Measurements from ENCODE around the gene PARD6B. TPM values are rescaled to one million over a fixed set of nuclear protein-coding genes. Genes with fewer than 3 reads are reported as not detected.

PARD6B gene
- total and polyA plus RNA-seq, 8 donors: 3.2 to 69.5 (median 10.6) TPM

DNA sequence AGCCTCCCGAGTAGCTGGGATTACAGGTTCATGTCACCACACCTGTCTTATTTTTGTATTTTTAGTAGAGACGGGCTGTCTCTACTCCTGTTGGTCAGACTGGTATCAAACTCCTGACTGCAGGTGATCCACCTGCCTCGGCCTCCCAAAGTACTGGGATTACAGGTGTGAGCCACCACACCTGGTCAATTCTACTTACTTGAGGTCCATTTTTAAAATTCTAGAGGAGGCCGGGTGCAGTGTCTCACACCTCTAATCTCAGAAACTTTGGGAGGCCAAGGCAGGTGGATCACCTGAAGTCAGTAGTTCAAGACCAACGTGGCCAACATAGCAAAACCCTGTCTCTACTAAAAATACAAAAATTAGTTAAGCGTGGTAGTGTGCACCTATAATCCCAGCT is 47.8 kb upstream of the PARD6B start:
- H3K9me3 ChIP-seq: no peaks in the 10 kb centered on the region
- no peak for DNase-seq
- H3K27me3 ChIP-seq: no peaks in the 10 kb centered on the region
- WGBS, 5 donors: 80 to 87% (median 85%) methylated on average over 6 of the region's 6 CpGs
- no peak for TF ChIP-seq POLR2A (IDR thresholded peaks at IDR 0.05)
- TF ChIP-seq POLR2AphosphoS5 (IDR thresholded peaks at IDR 0.05): no peak
- TF ChIP-seq EP300 (IDR thresholded peaks at IDR 0.05): no peak
- TF ChIP-seq, protein P1, sequence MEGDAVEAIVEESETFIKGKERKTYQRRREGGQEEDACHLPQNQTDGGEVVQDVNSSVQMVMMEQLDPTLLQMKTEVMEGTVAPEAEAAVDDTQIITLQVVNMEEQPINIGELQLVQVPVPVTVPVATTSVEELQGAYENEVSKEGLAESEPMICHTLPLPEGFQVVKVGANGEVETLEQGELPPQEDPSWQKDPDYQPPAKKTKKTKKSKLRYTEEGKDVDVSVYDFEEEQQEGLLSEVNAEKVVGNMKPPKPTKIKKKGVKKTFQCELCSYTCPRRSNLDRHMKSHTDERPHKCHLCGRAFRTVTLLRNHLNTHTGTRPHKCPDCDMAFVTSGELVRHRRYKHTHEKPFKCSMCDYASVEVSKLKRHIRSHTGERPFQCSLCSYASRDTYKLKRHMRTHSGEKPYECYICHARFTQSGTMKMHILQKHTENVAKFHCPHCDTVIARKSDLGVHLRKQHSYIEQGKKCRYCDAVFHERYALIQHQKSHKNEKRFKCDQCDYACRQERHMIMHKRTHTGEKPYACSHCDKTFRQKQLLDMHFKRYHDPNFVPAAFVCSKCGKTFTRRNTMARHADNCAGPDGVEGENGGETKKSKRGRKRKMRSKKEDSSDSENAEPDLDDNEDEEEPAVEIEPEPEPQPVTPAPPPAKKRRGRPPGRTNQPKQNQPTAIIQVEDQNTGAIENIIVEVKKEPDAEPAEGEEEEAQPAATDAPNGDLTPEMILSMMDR (IDR thresholded peaks at IDR 0.05): no peak
- H3K36me3 ChIP-seq: no peaks in the 10 kb centered on the region
- peaks cover 11 to 30% (median 19%) of the 10 kb centered on the region in 4 donors for H3K4me1 ChIP-seq
- H3K27ac ChIP-seq: peak overlapping the region in 2 of 5 donors; percentile 65 to 67
- no peak overlapping the region for H3K4me3 ChIP-seq
- intact Hi-C loops (cut with DNase I; ENCODE audit: low total_unique reads): no loop called here

GRCh38 chr20:50686821-50687220 is 44.6 kb upstream of the PARD6B start:
- Histone ChIP-seq H3K4me3 (no peak overlapping the region), H3K9me3 (no peaks in the 10 kb centered on the region), H3K4me1 (peaks cover 22 to 35% (median 28%) of the 10 kb centered on the region in 4 donors), H3K27me3 (peaks cover 0 to 19% (median 8%) of the 10 kb centered on the region in 3 donors), H3K36me3 (no peaks in the 10 kb centered on the region), H3K27ac (no peak overlapping the region)
- TF ChIP-seq POLR2A (IDR thresholded peaks at IDR 0.05): no peak
- no peak for TF ChIP-seq POLR2AphosphoS5 (IDR thresholded peaks at IDR 0.05)
- TF ChIP-seq, protein P1 (IDR thresholded peaks at IDR 0.05): no peak
- no peak for TF ChIP-seq EP300 (IDR thresholded peaks at IDR 0.05)
- intact Hi-C loops (cut with DNase I; ENCODE audit: low total_unique reads): no loop called here
- DNase-seq: peak in 1 of 2 donors; percentile 52
- 68 to 87% (median 83%) methylated on average over 10 of the region's 10 CpGs for WGBS, 5 donors

GRCh38 chr20:50688256-50688975 is 43.0 kb upstream of the PARD6B start:
- H3K36me3 ChIP-seq: no peaks in the 10 kb centered on the region
- TF ChIP-seq POLR2AphosphoS5 (IDR thresholded peaks at IDR 0.05): no peak
- TF ChIP-seq POLR2A (IDR thresholded peaks at IDR 0.05): no peak
- TF ChIP-seq, protein P1 (IDR thresholded peaks at IDR 0.05): no peak
- TF ChIP-seq EP300 (IDR thresholded peaks at IDR 0.05): no peak
- 84 to 96% (median 90%) methylated on average over 8 of the region's 8 CpGs for WGBS, 5 donors
- H3K9me3 ChIP-seq: no peaks in the 10 kb centered on the region
- intact Hi-C loops (cut with DNase I; ENCODE audit: low total_unique reads): no loop called here
- H3K4me3 ChIP-seq: peak overlapping the region in 1 of 4 donors; percentile 5
- peaks cover 0 to 28% (median 8%) of the 10 kb centered on the region in 3 donors for H3K27me3 ChIP-seq
- peaks cover 22 to 42% (median 32%) of the 10 kb centered on the region in 4 donors for H3K4me1 ChIP-seq
- H3K27ac ChIP-seq: peak overlapping the region in 2 of 5 donors; percentile 73 to 77
- no peak for DNase-seq

- peak; percentile 50 to 87 for DNase-seq
Observed at GRCh38 chr20:50689864-50690649, 41.3 kb upstream of the PARD6B start.

More at GRCh38 chr20:50689864-50690649, 41.3 kb upstream of the PARD6B start:
- Histone ChIP-seq H3K27ac (peak overlapping the region in 4 of 5 donors; percentile 61 to 81 (median 75)), H3K36me3 (no peaks in the 10 kb centered on the region), H3K4me3 (peak overlapping the region; percentile 39 to 57 (median 50)), H3K9me3 (no peaks in the 10 kb centered on the region), H3K4me1 (peaks cover 22 to 42% (median 32%) of the 10 kb centered on the region in 4 donors), H3K27me3 (peaks cover 0 to 28% (median 8%) of the 10 kb centered on the region in 3 donors)
- 15 to 40% (median 21%) methylated on average over 10 of the region's 10 CpGs for WGBS, 5 donors
- TF ChIP-seq, protein P1 (IDR thresholded peaks at IDR 0.05): no peak
- TF ChIP-seq POLR2AphosphoS5 (IDR thresholded peaks at IDR 0.05) (peak in 2 of 3 donors; percentile 64 to 79), POLR2A (IDR thresholded peaks at IDR 0.05) (no peak)
- intact Hi-C loops (cut with DNase I; ENCODE audit: low total_unique reads): no loop called here
